HEK293T (cell line): ENCODE data around the gene TSPAN4.

Experiments used
- ARNT ChIP-seq: fragments of 450-650 bp; IDR thresholded peaks from 2 replicates; pipeline ENCODE4 v1.6.1; 2017; ENCODE audit warnings: mild to moderate bottlenecking
- BHLHE40 ChIP-seq: fragments of 450-650 bp; IDR thresholded peaks from 2 replicates; pipeline ENCODE4 v1.6.1; 2016; ENCODE audit warnings: mild to moderate bottlenecking, moderate library complexity, borderline replicate concordance
- ELF4 ChIP-seq: fragments of 450-650 bp; IDR thresholded peaks from 2 replicates; pipeline ENCODE4 v1.6.1; 2017; ENCODE audit warnings: antibody characterized with exemption
- FOXA1 ChIP-seq: fragments of 450-650 bp; IDR thresholded peaks from 2 replicates; pipeline ENCODE4 v1.6.1; 2016; ENCODE audit warnings: mild to moderate bottlenecking
- FOXK2 ChIP-seq: fragments of 450-650 bp; IDR thresholded peaks from 2 replicates; pipeline ENCODE4 v1.6.1; 2016; ENCODE audit warnings: mild to moderate bottlenecking
- FOXM1 ChIP-seq: fragments of 450-650 bp; IDR thresholded peaks from 2 replicates; pipeline ENCODE4 v1.6.1; 2017; ENCODE audit warnings: mild to moderate bottlenecking, borderline replicate concordance
- HDGF ChIP-seq: fragments of 450-650 bp; IDR thresholded peaks from 2 replicates; pipeline ENCODE4 v1.6.1; 2017; ENCODE audit warnings: antibody characterized with exemption, borderline replicate concordance
- L3MBTL2 ChIP-seq: fragments of 450-650 bp; conservative IDR thresholded peaks from 2 replicates; pipeline ENCODE4 v1.6.1; 2016; ENCODE audit warnings: mild to moderate bottlenecking
- LEF1 ChIP-seq: fragments of 450-650 bp; IDR thresholded peaks from 2 replicates; pipeline ENCODE4 v1.6.1; 2017; ENCODE audit warnings: mild to moderate bottlenecking, borderline replicate concordance
- NFRKB ChIP-seq: fragments of 450-650 bp; IDR thresholded peaks from 2 replicates; pipeline ENCODE4 v1.6.1; 2016; ENCODE audit warnings: mild to moderate bottlenecking, moderate library complexity
- PKNOX1 ChIP-seq: fragments of 450-650 bp; IDR thresholded peaks from 2 replicates; pipeline ENCODE4 v1.6.1; 2016
- SP1 ChIP-seq: fragments of 450-650 bp; IDR thresholded peaks from 2 replicates; pipeline ENCODE4 v1.6.1; 2017
- SUZ12 ChIP-seq: fragments of 450-650 bp; IDR thresholded peaks from 2 replicates; pipeline ENCODE4 v1.6.1; 2016; ENCODE audit warnings: mild to moderate bottlenecking
- ZNF384 ChIP-seq: fragments of 450-650 bp; IDR thresholded peaks from 2 replicates; pipeline ENCODE4 v1.6.1; 2016

GRCh38 chr11:798093-798713, 44.4 kb upstream of the TSPAN4 start, which contains the start of gene SLC25A22:
- no peak for TF ChIP-seq HDGF
- no peak for TF ChIP-seq ELF4
- no peak for TF ChIP-seq ZNF384
- no peak for TF ChIP-seq FOXM1
- no peak for TF ChIP-seq BHLHE40
- TF ChIP-seq FOXA1: no peak
- TF ChIP-seq FOXK2: no peak
- TF ChIP-seq SUZ12: no peak
- TF ChIP-seq NFRKB: no peak
- no peak for TF ChIP-seq PKNOX1
- no peak for TF ChIP-seq SP1
- 0 out of 2 replicates have a peak, but pooled peaks have one; percentile 13 for TF ChIP-seq ARNT
- TF ChIP-seq L3MBTL2: no peak
- no peak for TF ChIP-seq LEF1
